Measurements from ENCODE around the gene OR51B4. TPM values are rescaled to one million over a fixed set of nuclear protein-coding genes. Genes with fewer than 3 reads are reported as not detected.
"Not testable (repeated sequence)": the region's sequence is repeated elsewhere in the genome, so short reads cannot be mapped to it uniquely, and the experiment has no call there.

Gene OR51B4
- total RNA-seq, 1 experiment from 2014 or later: 6.9 TPM

- DNase-seq (ENCODE audit: low spot score): no peak
Measured at GRCh38 chr11:5274395-5274794, 27.4 kb downstream of the OR51B4 start.

GRCh38 chr11:5272395-5273017 lies 29.2 kb downstream of the OR51B4 start:
- DNase-seq (ENCODE audit: low spot score): no peak

- DNase-seq (ENCODE audit: low spot score): no peak
Measured at GRCh38 chr11:5269715-5270147, 32.0 kb downstream of the OR51B4 start, which contains the start of gene HBE1. Gene HBE1, minus strand, starts transcription at chr11:5269945. Its CDS starts 55 bp downstream, at chr11:5269890.

GRCh38 chr11:5267033-5267563 lies 34.6 kb downstream of the OR51B4 start:
- no peak for DNase-seq (ENCODE audit: low spot score)

GRCh38 chr11:5266609-5267008 lies 35.1 kb downstream of the OR51B4 start:
- DNase-seq (ENCODE audit: low spot score): no peak

GRCh38 chr11:5265832-5266231 lies 35.9 kb downstream of the OR51B4 start:
- DNase-seq (ENCODE audit: low spot score): no peak

GRCh38 chr11:5258543-5259262 lies 43.0 kb downstream of the OR51B4 start:
- no peak for DNase-seq (ENCODE audit: low spot score)

GRCh38 chr11:5257296-5257695 lies 44.5 kb downstream of the OR51B4 start:
- DNase-seq (ENCODE audit: low spot score): no peak

GRCh38 chr11:5254646-5255413 lies 46.9 kb downstream of the OR51B4 start, which contains the start of gene HBG2:
Gene HBG2, minus strand, starts transcription at chr11:5254781. Its CDS starts 53 bp downstream, at chr11:5254728.
- not testable (repeated sequence) for DNase-seq (ENCODE audit: low spot score)

GRCh38 chr11:5254023-5254422 lies 47.7 kb downstream of the OR51B4 start:
- not testable (repeated sequence) for DNase-seq (ENCODE audit: low spot score)

GRCh38 chr11:5253440-5253839 lies 48.3 kb downstream of the OR51B4 start:
- DNase-seq (ENCODE audit: low spot score): not testable (repeated sequence)

GRCh38 chr11:5252919-5253265 lies 48.9 kb downstream of the OR51B4 start:
- no peak for DNase-seq (ENCODE audit: low spot score)

GRCh38 chr11:5252192-5252918 lies 49.4 kb downstream of the OR51B4 start:
- DNase-seq (ENCODE audit: low spot score): no peak

- no peak for DNase-seq (ENCODE audit: low spot score)
Measured at GRCh38 chr11:5251746-5252145, 50.0 kb downstream of the OR51B4 start.

Other genes with a start within 250 kb of the OR51B4 start
- 0.23 and 1.8 TPM in 2 replicates for gene OR52E2, start 242.3 kb downstream of the OR51B4 start, total RNA-seq (2014; rRNA removed; shearing (Covaris generic))
- gene OR52E1, start 232.4 kb downstream of the OR51B4 start, total RNA-seq (2014; rRNA removed; shearing (Covaris generic)): not detected in 2 replicates
- gene OR52A5, start 163.6 kb downstream of the OR51B4 start, total RNA-seq (2014; rRNA removed; shearing (Covaris generic)): not detected in 2 replicates
- gene OR52A1, start 147.2 kb downstream of the OR51B4 start, total RNA-seq (2014; rRNA removed; shearing (Covaris generic)): not detected in 2 replicates
- not detected in 2 replicates for gene OR51V1, start 101.3 kb downstream of the OR51B4 start, total RNA-seq (2014; rRNA removed; shearing (Covaris generic))
- gene HBB, start 74.9 kb downstream of the OR51B4 start, total RNA-seq (2014; rRNA removed; shearing (Covaris generic)): not detected in 2 replicates
- not detected in 2 replicates for gene HBD, start 67.5 kb downstream of the OR51B4 start, total RNA-seq (2014; rRNA removed; shearing (Covaris generic))
- 2.1 TPM in 1 of 2 replicates, not detected in the other for gene HBG1, start 52.1 kb downstream of the OR51B4 start, total RNA-seq (2014; rRNA removed; shearing (Covaris generic))
- 0.23 and 2.6 TPM in 2 replicates for gene HBG2, start 47.2 kb downstream of the OR51B4 start, total RNA-seq (2014; rRNA removed; shearing (Covaris generic))
- gene HBE1, start 32.0 kb downstream of the OR51B4 start, total RNA-seq (2014; rRNA removed; shearing (Covaris generic)): 28.6 and 32.7 TPM in 2 replicates
- gene OR51B2, start 22.4 kb upstream of the OR51B4 start, total RNA-seq (2014; rRNA removed; shearing (Covaris generic)): not detected in 2 replicates
- gene OR51B5, start 41.6 kb upstream of the OR51B4 start, total RNA-seq (2014; rRNA removed; shearing (Covaris generic)): 28.2 and 31.4 TPM in 2 replicates
- gene OR51B6, start 49.6 kb upstream of the OR51B4 start, total RNA-seq (2014; rRNA removed; shearing (Covaris generic)): not detected in 2 replicates
- not detected in 2 replicates for gene OR51M1, start 81.9 kb upstream of the OR51B4 start, total RNA-seq (2014; rRNA removed; shearing (Covaris generic))
- gene OR51Q1, start 120.2 kb upstream of the OR51B4 start, total RNA-seq (2014; rRNA removed; shearing (Covaris generic)): not detected in 2 replicates
- gene OR51I1, start 139.6 kb upstream of the OR51B4 start, total RNA-seq (2014; rRNA removed; shearing (Covaris generic)): 0.45 TPM in 1 of 2 replicates, not detected in the other
- not detected in 2 replicates for gene OR51I2, start 147.4 kb upstream of the OR51B4 start, total RNA-seq (2014; rRNA removed; shearing (Covaris generic))
- gene OR52D1, start 186.7 kb upstream of the OR51B4 start, total RNA-seq (2014; rRNA removed; shearing (Covaris generic)): not detected in 2 replicates
- gene UBQLN3, start 208.0 kb upstream of the OR51B4 start, total RNA-seq (2014; rRNA removed; shearing (Covaris generic)): not detected in 2 replicates
- gene UBQLNL, start 214.8 kb upstream of the OR51B4 start, total RNA-seq (2014; rRNA removed; shearing (Covaris generic)): not detected in 2 replicates
- gene OR52H1, start 246.6 kb upstream of the OR51B4 start, total RNA-seq (2014; rRNA removed; shearing (Covaris generic)): not detected in 2 replicates

Data from H4 (cell line).